DMS 273 (cell line): ENCODE measurements around the gene SPRYD3.
A peak's percentile ranks its signal among the peaks of the same experiment; 100 is the strongest.

Source experiments
- DNase-seq: peaks from one replicate; lab custom pipeline; 2025; ENCODE audit not compliant: unreplicated experiment; lab: John Stamatoyannopoulos, UW

The SPRYD3 gene

GRCh38 chr12:53063708-53064612, 15.2 kb downstream of the SPRYD3 start:
- no peak for DNase-seq

DNA sequence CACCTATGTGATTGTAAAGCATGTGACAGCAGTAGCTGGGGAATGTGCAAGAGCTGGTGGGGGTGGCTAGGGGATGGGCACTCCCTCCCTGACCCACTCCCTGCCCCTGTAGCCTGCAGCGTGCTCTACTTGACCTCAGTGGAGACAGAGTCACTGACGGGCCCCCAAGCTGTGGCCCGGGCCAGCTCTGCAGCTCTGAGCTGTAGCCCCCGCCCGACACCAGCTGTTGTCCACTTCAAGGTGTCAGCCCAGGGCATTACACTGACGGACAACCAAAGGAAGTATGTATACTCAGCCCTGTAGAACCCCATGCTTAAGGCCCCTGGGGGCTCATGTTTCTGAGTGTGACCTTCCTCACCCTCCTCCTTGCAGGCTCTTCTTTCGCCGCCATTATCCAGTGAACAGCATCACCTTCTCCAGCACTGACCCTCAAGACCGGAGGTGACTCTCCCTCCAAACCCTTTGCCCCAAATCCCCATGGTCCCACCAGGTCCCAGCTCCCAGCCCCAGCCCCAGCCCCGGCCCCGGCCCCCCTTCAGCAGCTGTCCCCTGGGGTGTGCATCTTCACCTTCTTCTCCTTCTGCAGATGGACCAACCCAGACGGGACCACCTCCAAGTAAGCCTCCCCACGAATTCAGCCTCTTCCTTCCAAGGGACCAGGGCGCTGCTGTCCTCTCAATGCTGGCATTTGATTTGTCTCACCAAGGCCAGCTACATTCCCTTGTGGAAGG, 16.0 kb downstream of the SPRYD3 start:
- no peak for DNase-seq

DNA sequence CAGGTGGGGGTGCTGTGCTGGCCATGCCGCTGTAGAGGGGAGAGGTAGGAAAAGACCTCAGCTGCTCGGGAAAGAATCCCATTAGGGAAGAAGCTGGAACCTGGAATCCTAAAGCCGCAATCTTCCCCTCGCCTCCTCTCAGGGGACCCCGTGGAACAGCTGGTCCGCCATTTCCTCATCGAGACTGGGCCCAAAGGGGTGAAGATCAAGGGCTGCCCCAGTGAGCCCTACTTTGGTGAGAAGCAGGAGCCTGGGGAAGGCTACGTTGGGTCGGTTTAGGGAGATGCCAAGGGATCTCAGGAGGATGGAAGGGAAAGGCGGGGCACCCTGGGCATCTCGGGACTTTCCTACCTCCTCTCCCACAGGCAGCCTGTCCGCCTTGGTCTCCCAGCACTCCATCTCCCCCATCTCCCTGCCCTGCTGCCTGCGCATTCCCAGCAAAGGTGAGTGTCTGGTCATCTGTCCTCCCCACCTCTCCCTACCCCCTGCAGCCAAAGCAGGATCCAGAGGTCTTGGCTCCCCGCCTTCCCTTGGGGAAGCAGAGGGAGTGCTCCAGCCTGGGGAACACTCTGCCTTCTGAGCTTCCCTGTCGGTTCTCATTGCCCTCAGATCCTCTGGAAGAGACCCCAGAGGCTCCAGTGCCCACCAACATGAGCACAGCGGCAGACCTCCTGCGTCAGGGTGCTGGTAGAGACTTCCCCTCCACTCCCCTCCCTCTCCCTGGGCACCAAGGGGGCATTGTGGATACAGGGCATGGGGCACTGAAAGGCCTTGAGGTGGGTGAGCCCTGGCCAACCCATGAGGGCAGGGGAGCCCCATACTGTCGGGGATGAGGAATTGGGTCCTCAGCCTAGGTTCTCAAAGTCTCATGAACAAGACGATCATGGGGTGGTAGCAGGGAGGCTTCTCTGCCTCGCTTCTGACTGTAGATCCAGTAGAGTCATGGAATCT, 16.9 kb downstream of the SPRYD3 start:
- no peak for DNase-seq

- DNase-seq = peak; percentile 64
Measured at GRCh38 chr12:53061404-53062010, 17.7 kb downstream of the SPRYD3 start.

GRCh38 chr12:53060721-53061276, 18.4 kb downstream of the SPRYD3 start:
- no peak for DNase-seq

DNA sequence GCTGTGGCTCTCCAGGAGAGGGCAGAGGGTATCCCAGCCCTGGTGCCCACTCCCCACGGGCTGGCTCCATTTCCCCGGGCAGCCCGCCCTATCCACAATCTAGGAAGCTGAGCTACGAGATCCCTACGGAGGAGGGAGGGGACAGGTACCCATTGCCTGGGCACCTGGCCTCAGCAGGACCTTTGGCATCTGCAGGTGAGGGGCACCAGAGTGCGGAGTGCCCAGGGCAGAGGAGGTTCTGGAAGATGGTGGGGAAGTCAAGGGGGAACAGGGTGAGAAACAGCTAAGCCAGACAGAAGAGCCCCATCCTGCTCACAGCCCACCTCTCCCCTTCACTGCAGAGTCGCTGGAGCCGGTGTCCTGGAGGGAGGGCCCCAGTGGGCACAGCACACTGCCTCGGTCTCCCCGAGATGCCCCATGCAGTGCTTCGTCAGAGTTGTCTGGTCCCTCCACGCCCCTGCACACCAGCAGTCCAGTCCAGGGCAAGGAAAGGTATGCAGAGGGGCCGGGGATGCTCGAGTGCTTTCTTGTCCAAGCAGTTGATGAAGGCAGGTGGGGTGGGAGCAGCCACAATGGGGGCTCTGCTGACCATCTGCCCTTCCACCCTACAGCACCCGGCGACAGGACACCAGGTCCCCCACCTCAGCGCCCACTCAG, 19.0 kb downstream of the SPRYD3 start:
- DNase-seq = no peak

DNA sequence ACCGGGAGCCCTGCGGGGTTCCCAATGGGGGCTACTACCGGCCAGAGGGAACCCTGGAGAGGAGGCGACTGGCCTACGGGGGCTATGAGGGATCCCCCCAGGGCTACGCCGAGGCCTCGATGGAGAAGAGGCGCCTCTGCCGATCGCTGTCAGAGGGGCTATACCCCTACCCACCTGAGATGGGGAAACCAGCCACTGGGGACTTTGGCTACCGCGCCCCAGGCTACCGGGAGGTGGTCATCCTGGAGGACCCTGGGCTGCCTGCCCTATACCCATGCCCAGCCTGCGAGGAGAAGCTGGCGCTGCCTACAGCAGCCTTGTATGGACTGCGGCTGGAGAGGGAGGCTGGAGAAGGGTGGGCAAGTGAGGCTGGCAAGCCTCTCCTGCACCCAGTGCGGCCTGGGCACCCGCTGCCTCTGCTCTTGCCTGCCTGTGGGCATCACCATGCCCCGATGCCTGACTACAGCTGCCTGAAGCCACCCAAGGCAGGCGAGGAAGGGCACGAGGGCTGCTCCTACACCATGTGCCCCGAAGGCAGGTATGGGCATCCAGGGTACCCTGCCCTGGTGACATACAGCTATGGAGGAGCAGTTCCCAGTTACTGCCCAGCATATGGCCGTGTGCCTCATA, 19.6 kb downstream of the SPRYD3 start:
- no peak for DNase-seq

GRCh38 chr12:53058674-53059433, 20.3 kb downstream of the SPRYD3 start:
- no peak for DNase-seq

DNA sequence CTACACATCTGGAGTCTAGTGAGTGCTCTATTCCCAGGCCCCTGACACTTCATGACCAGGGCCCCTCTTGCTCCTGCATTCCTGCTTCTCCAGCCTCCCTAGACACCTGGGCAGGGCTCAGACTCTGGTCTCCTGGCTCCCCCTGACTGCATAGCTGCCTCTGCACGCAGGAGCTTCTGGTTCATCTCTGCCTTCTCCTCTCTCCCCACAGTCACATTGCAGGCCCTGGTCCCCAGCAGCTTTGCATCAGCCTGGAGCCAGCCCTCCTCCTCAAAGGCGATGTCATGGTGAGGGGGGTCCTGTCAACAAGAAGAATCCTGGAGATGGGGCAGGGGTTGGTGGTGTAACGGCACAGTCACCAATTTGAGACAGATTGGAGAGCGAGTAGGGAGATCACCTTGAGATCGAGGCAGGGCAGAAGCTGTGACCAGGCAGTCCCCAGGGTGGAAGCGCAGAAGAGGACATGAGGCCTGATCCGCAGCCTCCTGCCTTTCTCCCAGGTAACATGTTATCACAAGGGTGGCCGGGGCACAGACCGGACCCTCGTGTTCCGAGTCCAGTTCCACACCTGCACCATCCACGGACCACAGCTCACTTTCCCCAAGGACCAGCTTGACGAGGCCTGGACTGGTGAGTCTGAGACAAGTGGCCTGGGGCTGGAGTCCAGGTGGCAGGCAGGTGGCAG, 21.2 kb downstream of the SPRYD3 start:
- no peak for DNase-seq

GRCh38 chr12:53056901-53057300, 22.3 kb downstream of the SPRYD3 start:
- DNase-seq = no peak

DNA sequence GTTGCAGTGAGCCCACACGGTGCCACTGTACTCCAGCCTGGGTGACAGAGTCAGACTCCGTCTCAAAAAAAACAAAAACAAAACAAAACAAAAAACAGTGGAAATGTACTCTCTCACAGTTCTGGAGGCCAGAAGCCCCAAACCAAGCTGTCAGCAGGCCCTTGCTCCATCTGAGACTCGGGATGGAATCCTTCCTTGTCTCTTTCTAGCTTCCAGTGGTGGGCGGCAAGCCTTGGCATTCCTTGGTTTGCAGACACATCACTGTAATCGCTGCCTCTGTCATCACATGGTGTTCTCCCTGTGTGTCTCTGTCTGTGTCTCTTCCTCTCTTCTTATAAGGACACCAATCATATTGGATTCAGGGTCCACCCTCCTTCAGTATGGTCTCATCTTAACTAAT, 22.9 kb downstream of the SPRYD3 start:
- DNase-seq = no peak

DNA sequence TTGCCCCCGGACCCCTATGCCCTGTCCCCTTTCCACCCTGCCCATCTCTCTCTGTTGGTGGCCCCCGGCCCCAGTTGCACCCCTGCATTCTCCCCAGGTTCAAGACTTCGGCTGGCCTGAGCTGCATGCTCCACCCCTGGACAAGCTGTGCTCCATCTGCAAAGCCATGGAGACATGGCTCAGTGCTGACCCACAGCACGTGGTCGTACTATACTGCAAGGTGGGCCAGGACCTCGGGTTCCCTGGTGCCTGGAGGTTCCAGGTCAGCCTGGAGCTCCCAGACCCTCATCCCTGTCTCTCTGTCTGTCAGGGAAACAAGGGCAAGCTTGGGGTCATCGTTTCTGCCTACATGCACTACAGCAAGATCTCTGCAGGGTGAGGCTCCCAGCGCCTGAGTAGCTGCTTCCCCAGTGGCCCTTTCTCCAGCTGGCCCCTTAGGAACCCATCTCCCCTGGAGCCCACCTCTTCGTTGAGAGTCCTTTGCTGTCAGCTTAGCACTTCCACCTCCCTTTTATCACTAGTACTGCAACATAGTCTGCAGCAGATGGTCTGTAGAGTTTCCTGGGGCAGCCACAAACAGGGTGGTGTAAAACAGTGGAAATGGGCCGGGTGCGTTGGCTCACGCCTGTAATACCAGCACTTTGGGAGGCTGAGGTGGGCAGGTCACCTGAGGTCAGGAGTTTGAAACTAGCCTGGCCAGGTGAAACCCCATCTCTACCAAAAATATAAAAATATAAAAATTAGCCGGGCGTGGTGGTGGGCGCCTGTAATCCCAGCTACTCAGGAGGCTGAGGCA, 23.5 kb downstream of the SPRYD3 start:
- peak; percentile 27 for DNase-seq

DNA sequence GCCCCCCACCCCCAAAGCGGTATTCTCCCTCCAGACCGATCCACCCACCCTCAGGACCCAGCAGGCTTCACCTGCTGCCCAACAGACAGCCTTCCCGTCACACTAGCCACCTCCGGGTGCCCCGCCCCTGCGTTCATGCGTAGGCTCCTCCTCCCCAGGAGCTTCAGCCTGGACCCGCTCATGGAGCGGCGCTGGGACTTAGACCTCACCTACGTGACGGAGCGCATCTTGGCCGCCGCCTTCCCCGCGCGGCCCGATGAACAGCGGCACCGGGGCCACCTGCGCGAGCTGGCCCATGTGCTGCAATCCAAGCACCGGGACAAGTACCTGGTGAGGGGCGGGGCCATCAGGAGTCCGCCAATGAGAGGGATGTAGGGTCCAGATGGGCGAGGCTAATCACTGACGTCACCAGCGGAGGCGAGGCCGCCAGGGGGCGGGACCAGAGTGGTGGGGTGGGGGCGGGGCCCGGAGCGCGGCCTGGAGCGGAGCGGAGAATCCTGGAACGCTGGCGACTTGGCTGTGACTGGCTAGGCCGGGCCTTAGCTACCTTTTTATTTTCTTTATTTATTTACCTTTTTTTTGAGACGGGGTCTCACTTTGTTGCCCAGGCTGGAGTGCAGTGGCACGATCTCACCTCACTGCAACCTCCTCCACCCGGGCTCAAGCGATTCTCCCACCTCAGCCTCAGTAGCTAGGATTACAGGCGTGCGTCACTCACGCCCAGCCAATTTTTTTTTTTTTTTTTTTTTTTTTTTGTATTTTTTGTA, 24.9 kb downstream of the SPRYD3 start:
- peak; percentile 95 for DNase-seq

DNA sequence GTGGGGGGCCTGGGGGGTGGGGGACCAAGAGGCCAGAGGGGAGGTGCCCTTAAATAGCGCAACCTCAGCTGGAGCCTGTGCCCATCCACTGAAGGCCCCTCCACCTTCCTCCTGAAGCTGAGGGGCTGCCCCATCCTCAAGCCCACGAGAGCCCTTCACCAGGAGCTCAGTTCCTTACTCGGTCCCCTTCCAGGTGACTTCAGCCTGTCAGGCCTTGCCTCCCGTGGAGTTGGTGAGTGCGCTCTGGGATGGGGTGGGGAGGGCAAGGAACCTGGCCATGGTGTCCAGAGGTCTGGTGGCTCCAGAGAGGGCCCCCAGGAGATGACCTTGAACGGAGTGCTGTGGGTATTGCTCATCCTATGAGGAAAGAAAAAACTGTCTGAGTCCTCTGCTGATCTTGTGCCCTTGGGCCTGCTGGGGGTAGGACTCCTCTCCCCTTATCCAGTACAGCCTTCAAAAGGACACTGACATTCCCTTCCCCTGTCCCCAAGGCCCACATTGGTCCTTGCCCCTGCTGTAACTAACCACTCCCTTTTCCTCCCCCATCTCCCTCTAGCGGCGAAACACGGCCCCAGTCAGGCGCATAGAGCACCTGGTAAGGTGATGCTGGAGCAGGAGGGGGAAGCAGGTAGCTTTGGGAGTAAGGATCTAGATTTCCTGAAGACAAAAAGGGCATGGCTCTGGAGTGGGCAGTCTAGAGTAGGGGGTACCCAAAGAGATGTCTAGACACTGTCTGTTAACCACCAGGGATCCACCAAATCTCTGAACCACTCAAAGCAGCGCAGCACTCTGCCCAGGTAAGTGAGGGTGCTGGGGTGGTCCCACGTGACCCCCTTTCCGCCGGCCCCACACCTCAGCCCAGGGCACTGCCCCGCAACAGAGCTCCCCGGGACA, 25.7 kb downstream of the SPRYD3 start:
- DNase-seq = peak; percentile 36

DNA sequence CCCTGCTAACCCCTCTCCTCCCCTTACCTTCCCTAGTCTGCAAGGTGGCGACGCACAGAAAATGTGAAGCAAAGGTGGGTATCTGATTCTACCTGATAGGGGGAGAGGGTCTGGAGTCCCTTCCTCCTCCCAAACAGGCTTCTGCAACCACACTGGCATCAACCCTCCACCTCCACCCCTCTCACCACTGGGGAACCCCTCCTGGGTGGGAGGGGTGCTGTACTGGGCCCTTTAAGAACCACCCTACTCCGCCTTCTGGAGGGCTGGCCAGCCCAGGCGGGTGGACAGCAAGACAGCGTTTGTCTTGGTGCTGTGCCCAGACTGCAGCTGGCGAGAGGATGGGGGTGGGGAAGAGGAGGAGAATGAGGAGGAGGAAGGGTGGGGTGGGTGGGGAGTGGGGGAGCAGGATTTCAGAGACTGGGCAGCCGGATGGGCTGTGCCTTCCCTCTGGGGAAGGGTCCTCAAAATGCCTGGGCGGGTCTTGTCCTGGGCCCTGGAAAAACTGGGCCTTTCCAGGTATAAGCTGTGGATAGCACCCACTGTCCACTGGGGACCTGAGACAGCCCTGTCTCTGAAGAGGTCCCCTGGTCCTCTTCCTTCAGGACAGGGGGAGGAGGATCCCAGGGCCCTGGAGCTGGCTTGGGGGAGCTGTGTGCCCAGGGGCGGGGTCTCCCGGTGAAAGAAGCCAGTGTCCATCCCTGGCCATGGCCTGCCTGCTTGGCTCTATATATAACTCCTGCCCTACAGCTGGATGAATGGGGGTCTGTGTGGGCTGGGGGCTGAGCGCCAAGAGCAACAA, 26.6 kb downstream of the SPRYD3 start:
- DNase-seq = peak; percentile 36
